GM21390 (cell line): ENCODE measurements around the gene NAT14.

Source experiments
- ATAC-seq: cut with Tn5 transposase; IDR thresholded peaks from one replicate; pipeline ENCODE4 v1.9.1; 2021; ENCODE audit not compliant: unreplicated experiment

NAT14 gene

GRCh38 chr19:55452749-55453346 is 32.1 kb upstream of the NAT14 start:
- ATAC-seq = no peak

DNA sequence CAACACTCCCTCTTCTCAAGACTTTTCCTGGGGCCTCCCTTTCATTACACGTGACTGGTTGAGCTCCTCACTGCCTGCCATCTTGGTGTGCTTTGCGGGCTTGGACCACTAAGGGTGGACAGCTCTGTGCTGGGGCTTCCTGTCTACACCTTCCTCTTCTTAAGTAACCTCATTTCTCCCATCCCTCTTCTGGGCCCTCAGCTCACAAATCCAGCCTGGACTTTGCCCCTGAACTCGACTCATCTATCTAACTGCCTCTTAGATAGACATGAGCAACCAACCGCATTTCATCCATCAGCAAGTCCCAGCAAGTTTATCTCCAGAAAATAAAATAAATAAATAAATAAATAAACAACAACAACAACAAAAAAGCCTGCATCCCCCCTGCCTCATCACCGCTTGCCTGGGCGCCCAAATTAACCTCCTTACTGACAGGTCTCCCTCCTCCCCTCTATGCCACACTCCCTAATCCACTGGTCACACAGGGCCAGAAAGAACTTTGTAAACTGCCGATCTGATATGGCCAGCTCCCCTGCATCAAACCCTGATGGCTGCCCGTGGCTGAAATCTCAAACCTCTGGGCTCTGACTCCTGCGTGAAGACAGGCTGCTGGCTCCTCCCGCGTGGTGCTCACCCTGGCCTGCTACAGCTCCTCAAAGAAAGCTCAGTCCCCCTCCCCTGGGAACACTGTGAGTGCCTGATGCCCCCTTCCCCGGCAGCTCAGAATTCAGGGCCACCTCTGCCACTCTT is 31.3 kb upstream of the NAT14 start:
- no peak for ATAC-seq

- ATAC-seq = no peak
These were observed 30.2 kb upstream of the NAT14 start for GRCh38 chr19:55454787-55455243.

DNA sequence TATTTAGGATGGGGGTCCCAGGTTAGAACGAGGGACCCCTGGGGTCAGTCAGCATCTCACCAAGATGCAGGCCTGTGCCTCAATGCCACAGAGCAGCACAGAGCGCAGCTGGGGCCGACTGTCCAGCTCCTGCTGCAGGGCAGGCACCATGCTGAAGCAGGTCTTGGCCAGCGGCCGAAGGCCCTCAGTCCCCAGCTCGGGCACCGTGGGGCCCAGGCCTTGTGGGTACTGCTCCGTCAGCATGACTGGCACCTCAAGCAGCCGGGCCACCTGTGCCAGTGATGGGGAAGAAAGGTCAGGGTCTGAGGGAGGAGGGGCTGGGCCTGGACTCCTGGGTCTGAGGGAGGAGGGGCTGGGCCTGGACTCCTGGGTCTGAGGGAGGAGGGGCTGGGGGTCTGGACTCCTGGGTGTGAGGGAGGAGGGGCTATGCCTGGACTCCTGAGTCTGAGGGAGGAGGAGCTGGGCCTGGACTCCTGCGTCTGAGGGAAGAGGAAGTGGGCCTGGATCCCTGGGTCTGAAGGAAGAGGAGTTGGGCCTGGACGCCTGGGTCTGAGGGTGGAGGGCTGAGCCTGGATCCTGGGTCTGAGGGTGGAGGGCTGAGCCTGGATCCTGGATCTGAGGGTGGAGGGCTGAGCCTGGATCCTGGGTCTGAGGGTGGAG is 29.3 kb upstream of the NAT14 start:
- no peak for ATAC-seq

DNA sequence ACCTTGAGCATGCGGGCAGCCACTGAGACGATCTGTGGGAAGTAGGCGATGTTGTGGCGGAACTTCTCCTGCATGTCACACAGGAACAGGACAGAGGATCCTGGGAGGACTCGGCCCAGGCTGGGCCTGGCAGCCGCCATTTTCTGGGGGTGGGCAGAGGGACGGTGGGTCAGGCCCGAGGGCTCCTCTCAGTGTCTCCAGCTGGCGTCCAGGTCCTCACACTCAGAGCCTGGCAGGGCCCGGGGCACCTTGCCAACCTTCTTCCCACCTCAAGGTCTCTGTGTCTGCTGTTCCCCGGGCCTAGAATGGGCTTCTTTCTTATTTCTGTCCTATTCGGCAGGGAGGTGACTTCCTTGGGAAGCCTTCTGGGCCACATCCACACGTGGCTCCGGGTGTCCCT is 28.6 kb upstream of the NAT14 start:
- no peak for ATAC-seq

DNA sequence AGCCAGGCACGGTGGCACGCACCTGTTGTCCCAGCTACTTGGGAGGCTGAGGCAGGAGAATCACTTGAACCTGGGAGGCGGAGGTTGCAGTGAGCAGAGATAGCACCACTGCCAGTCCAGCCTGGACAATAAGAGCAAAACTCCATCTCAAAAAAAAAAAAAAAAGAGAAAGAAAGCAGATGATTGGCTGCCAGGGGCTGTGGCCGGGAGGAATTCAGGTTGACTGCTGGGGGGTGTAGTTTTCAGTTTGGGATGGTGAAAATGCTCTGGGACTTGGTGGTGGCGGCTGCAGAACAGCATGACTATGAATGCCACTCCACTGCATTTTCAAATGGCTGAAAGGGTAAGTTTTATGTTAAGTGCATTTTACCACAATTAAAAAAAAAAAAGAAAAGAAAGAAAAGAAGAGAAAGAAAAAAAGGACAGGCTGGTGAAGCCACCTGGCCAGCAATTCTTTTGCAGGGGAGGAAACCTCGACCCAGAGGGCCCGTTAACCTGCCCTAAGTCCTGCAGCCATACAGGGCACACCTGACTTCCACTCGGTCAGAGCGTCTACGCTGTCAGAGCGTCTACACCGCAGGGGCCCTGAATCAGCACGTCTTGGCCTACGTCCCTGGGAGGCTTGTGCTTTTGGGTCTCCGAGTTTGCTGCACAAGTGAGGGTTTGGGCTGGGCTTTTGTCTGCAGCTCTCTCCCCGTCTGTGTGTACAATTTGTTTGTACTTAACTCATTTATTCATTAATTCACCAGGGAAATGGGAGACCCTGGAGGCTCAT is 27.1 kb upstream of the NAT14 start:
- ATAC-seq = no peak

GRCh38 chr19:55459551-55459949 is 25.4 kb upstream of the NAT14 start:
- ATAC-seq = no peak

DNA sequence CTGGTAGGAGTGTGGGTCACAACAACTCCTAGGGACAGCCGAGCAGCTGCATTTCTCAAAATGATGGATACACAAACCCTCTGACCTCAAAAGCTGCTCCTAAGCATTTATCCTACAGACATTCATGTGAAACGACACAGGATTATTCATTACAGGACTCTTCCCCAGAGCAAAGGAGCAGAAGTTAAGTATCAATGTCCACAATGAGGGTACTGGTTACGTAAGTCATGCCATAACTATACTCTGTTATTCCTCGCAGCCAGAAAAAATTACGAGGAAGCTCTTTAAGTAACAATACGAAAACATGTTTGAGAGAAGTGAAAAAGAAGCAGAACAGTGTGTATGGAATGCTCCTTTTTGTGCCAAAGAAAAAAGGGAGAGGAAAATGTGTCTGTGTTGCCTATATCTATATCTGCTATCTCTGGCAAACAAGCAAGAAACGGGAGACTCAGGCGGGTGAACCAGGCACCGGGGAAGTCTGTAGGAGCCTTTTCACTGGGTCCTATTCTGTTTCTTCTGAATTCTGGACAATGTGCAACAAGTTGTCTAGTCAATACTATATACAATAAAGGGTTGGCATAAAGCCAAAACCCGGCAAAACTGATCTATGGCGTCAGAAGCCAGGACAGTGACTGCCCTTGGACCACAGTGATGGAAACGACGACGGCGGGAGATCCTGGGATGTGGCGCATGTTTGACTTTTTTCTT is 24.9 kb upstream of the NAT14 start:
- no peak for ATAC-seq

DNA sequence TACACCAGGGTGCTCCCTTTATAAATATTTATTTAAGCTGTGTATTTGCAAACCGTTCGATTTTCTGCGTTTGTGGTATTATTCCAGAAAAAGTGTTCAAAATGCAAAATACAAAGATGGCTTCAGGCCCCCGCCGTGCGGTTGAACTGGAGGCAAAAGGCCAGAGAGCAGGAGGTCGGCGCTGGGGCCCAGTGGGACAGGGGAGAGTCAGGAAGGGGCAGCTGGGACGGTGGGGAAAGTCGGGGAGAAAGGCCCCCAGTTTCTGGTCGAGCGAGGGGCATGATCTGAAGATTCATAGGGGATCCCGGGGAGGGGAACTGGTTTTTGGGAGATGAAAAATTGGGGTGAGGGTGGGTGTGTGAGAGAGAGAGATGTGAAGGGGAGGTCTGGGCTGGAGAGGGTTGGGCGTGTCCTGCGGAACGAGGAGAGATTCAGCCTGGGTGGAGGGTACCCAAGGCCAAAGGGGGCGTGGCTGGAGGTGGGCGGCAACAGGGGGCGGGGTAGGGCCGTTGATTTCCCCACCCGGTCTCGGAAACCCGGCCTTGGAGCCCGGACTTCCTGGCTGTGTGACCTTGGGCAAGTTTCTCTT is 24.2 kb upstream of the NAT14 start:
- no peak for ATAC-seq

DNA sequence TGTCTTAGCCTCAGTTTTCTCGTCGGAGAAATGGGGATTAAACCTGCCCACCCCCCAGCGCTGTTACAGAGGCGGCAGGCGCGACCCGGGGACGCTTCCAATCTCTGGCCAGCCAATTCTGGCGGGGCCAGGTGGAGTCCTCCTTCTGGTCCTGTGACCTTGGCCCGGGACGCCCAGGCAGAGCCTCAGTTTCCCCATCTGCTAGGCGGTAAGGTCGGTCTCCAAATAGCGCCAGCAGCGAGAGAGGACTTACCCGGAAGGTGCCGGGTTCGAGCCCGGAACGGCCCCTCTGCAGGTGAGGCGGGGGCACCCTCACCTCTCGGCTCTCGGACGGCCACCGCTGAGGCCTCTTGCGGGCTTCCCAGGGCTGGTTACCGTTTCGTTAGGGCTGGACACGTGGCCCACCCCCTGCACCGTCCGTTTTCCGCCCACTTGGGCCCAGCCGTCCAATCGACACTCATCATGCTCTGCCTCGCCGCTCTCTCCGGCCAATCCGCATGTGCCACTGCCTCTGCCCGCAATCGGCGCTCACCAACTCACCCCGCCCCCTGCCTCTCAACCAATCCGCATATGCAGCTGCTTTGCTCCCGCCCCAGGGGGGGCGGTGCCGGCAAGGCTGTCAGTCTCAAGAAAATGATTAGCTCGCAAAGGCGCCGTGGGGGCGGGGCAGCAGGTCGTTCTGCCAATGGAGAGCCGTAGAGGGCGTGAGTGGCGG is 23.6 kb upstream of the NAT14 start, which contains the start of gene ISOC2:
Gene ISOC2, minus strand, starts transcription at position 384 of the 715 bp plus-strand sequence. CDS start 5,156 bp downstream, outside the sequence.
- ATAC-seq = peak; percentile 92

GRCh38 chr19:55461974-55462626 is 22.9 kb upstream of the NAT14 start:
- ATAC-seq = no peak

- ATAC-seq = no peak
These were observed 22.3 kb upstream of the NAT14 start for GRCh38 chr19:55462722-55463121.

GRCh38 chr19:55463583-55464031 is 21.4 kb upstream of the NAT14 start:
- ATAC-seq = no peak

- no peak for ATAC-seq
These were observed 20.8 kb upstream of the NAT14 start for GRCh38 chr19:55464039-55464661.

- no peak for ATAC-seq
These were observed 20.3 kb upstream of the NAT14 start, which contains the start of gene C19orf85 for GRCh38 chr19:55464662-55465054. Gene C19orf85, minus strand, starts transcription at chr19:55464751. Its CDS starts 197 bp downstream, at chr19:55464554.

- ATAC-seq = no peak
These were observed 19.3 kb upstream of the NAT14 start for GRCh38 chr19:55465460-55466240.

GRCh38 chr19:55466241-55466614 is 18.8 kb upstream of the NAT14 start:
- ATAC-seq = no peak
